GM21576 (cell line): ENCODE measurements around the gene HSPA1L.

Experiments
- ATAC-seq: cut with Tn5 transposase; IDR thresholded peaks from one replicate; pipeline ENCODE4 v1.9.1; 2021; ENCODE audit warnings: mild to moderate bottlenecking, moderate library complexity; ENCODE audit not compliant: unreplicated experiment

The HSPA1L gene

DNA sequence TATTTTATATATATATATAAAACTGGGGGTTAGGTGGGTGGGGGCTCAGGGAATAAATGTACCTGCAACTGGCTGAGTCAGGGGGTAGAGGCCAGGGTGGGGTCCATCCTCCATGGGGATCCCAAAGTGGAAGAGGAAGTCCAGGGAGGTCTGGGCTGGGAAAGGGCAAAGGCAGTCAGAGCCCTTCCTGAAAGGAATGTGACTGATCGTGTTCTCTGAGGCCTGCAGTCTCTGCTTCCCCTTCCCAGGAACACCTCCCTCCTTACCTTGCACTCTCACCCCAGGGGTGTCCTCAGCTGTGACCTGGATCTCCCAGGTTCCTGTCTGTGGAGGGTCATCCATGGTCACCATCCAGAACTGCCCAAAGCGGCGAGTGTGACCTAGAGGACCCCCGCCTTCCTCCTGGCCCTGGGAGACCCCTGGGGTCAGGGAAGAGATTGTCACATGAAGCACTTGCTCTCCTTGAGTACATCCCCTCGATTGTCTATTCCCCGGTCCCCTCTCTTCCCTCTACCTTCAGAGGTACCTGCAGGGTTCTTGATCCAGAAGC, 47.9 kb downstream of the HSPA1L start:
- no peak for ATAC-seq

DNA sequence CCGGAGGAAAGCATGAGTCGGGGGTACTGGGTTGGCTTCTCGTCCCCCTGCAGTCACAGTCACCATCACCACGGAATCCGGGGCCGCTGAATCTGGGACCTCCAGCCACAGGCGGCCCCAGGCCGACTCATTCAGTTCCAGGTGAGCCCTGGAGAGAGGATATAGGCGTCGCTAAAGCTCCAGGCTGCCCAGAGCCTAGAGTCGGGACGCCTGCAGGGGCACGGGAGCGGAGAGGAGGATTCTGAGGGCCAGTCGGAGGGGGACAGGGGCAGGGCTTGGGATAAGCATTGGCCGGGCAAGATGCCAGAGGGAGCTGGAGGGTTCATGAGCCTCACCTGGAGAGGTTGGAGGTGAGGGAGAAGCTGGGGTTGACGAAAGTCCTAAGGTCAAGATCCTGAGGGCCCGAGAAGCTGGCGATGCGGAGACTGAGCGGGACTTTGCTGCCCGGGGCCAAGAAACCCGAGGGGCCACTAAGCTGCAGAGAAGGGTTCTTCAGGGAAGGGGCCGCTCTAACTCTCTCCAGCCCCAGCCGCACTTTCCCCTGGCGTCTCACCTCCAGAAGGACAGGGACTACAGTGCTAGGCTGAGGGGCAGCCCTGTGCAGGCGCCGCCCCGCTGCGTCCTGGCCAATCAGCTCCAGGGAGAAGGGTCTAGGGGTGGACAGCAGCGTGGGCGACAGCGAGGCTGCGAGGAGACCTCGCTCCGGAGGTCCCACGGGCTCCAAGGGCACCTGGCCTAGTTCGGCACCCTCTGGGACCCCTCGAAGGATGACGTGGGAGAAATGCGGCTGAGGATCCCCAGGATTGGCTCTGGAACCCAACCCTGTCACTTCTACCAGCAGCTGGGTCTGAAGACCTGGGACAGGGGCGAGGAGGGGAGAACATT, 48.9 kb downstream of the HSPA1L start:
- no peak for ATAC-seq

DNA sequence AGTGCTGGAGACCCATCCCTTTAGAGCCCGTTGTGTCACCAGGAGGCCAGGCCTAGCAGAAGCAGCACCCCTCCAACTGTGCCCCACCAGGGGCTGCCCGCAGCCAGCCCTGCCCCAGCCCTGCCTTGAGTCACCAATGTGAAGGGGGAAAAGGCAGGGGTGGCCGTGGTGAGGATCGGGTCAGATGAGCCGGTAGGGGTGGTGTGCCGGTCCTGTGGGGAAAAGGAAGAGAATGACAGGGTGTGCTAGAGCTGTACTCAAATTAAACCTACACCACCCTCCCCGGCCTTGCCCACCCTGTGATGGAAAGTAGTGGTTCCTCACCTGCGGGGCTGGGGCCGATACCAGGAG, 49.5 kb downstream of the HSPA1L start:
- no peak for ATAC-seq

DNA sequence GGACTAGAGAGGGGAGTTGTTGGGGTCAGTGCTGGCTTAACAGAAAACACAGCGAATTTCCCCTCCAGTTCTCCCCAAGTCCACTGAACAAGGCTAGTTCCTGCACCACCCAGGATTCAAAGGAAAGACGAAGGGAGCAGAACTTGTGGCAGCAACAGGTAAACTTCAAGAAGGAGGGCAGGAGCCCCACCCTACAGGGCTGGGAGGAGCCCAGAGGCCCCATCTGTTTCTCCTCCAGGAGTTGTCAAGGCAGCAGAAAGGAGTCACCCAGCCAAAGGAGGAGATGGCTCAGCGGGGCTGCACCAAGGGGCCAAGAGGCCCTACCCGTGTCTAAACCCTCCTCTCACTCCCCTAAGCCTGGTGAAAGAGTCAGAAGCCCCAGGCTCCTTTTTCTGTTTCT, 50.9 kb downstream of the HSPA1L start:
- no peak for ATAC-seq

DNA sequence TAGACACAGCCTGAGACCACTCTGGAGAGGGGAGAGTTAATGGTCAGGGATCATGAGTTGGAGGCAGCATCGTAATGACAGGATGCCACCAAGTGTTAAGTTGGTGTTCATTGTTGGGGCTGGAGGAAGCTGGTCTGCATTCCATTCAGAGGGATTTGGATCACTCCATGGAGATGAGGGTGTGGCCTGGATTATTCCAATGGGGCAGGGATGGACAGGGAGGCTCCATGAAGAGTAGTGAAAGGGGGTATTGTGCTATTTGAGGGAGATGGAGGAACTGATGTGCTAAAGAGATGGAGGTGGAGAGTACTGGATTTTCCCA, 51.5 kb downstream of the HSPA1L start:
- ATAC-seq, result no peak

DNA sequence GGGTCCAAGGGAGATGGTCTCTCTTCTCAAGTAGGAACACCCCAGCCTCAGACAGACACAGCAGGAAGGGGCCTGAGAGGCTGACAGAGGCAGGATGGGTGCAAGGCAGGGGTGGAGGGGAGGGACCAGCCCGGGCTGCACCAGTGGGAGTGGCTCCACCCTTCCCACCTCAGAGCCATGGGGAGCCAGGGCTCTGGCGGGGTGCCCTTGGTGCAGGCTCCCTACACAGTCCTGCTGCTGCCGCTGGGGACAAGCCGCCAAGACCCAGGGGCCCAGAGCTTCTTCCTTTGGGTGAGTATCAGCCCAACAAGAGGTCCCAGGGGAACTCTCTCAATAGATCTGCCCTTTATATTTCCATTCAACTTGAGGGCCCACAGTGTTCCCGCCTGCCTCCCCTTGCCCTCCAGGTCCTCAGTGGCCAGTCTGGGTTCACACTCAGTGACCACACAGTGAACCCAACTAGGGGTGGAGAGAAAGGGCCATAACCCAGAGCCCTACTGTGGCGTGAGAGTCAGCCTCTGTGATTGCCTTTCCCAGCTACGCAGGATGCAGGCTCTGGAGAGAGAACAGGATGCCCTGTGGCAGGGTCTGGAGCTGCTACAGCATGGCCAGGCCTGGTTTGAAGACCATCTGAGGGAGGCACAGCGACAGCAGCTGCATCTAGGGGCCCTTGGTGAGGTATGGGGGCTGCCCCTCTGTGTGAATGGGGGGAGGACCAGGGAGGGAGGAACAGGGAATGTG, 52.0 kb downstream of the HSPA1L start:
- no peak for ATAC-seq

DNA sequence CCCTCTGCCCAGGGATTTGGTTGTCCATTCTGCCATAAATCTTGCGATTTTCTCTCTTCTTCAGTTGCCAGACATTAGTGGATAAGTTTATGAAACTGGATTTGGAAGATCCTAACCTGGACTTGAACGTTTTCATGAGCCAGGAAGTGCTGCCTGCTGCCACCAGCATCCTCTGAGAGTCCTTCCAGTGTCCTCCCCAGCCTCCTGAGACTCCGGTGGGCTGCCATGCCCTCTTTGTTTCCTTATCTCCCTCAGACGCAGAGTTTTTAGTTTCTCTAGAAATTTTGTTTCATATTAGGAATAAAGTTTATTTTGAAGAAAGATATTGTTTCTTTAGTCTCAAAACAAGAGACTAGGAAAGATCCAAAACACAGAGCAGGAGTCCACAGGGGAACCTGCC, 52.7 kb downstream of the HSPA1L start, which contains the start of gene SAPCD1:
Gene SAPCD1, plus strand, starts transcription at position 301 of the 400 bp plus-strand sequence. CDS start 399 bp downstream, outside the sequence.
- no peak for ATAC-seq

DNA sequence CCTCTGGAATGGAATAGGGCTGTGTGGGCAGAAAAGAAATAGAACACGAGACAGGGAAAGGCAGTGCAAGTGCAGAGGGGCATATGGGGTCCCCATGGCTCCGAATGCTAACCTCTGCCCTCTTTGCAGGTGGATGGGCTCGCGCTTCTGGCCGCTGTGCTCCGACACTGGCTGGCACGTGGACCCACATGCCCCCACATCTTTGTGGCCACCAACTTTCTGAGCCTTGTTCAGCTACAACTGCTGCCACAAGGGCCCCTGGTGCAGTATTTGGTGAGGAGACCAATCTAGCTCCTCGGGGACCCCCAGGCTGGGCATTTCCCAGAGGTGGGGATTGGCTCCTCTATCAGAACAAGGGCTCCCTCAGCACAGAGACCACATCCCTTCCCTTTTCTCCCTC, 53.7 kb downstream of the HSPA1L start:
- ATAC-seq, result no peak

DNA sequence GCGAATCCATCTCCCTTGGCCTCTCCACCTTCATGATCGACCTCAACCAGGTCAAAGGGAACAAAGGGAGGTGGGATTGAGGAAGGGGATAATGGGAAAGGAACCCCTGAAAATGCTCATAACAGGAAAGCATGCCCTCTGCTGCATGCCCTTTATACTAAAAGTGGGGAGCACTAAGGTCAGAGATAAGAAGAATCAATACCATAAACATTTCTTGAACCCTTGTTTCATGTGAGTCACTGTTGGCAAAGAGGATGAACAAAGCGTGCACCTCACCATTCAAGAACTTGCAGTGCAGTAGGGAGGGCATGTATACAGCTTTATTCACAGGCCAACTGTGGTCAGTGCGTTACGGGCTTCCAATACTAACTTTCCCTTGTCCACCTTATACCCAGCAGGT, 54.3 kb downstream of the HSPA1L start:
- no peak for ATAC-seq
